Testis (tissue), 3 donors: Measurements from ENCODE around the gene TMEM74B. TPM values are rescaled to one million over a fixed set of nuclear protein-coding genes. Genes with fewer than 3 reads are reported as not detected.

Experiments used
- DNase-seq: peaks from one replicate; pipeline ENCODE4 v3.0.0-alpha.2; 2019
- H3K27ac ChIP-seq, 2 donors: fragments of 200-600 bp; sonication (generic); one replicate each; pipeline ENCODE4 v1.5.1; 2019
- H3K27me3 ChIP-seq: fragments of 200-600 bp; sonication (generic); one replicate; pipeline ENCODE4 v1.5.1; 2019
- H3K36me3 ChIP-seq: fragments of 200-600 bp; sonication (generic); one replicate; pipeline ENCODE4 v1.5.1; 2017; ENCODE audit warnings: low read depth; ENCODE audit errors: missing control alignments
- H3K4me1 ChIP-seq: fragments of 200-600 bp; sonication (generic); one replicate; pipeline ENCODE4 v1.5.1; 2019
- H3K4me3 ChIP-seq, 2 donors: fragments of 200-600 bp; sonication (generic); one replicate each; pipeline ENCODE4 v1.5.1; 2017 to 2019
- H3K9me3 ChIP-seq: fragments of 200-600 bp; sonication (generic); one replicate; pipeline ENCODE4 v1.5.1; 2017
- CTCF ChIP-seq, 3 experiments: fragments of 450-650 bp in 2 of 3; fragments of 200-600 bp in 1 of 3; sonication (generic) in 1 of 3; IDR thresholded peaks; one replicate each; pipeline ENCODE4 v1.5.1; 2016 to 2019; ENCODE audit warnings: antibody characterized with exemption in 3 of 3, mild to moderate bottlenecking in 2 of 3, moderate library complexity in 1 of 3
- POLR2A ChIP-seq: fragments of 450-650 bp; IDR thresholded peaks from one replicate; pipeline ENCODE4 v1.6.1; 2017; ENCODE audit warnings: antibody characterized with exemption, mild to moderate bottlenecking, moderate library complexity
- whole genome bisulfite sequencing, 2 donors: methylation state at CpG; one replicate each; pipeline ENCODE4 v1.1.5; 2018; 5-methylcytosine and 5-hydroxymethylcytosine counted together
- intact Hi-C: fragments of 100-400 bp; cut with DNase I; formaldehyde crosslinking; loops from one replicate; pipeline ENCODE4 v1.15.1; 2023; ENCODE audit warnings: low total_unique reads
- polyA plus RNA-seq: library from polyadenylated mRNA; stranded (reverse); fragments of 350-450 nt; fragmentation: Illumina TruSeq; extraction: RNeasy Lipid Tissue Mini Kit (QIAGEN cat#74804); gene quantifications from one replicate; pipeline ENCODE4 v1.2.3, GENCODE V29; 2014; ENCODE audit warnings: low read depth, low replicate concordance; ENCODE audit not compliant: insufficient read depth
- total RNA-seq, 2 donors: library from RNA; depleted of rRNA; stranded (reverse); fragments of >200 nt; gene quantifications; one replicate each; pipeline ENCODE4 v1.2.3, GENCODE V29; 2016

The TMEM74B gene
- total and polyA plus RNA-seq, 3 donors from 2014 or later = 3.9 to 6.7 (median 4.8) TPM

- no peaks in the 10 kb centered on the region for H3K27me3 ChIP-seq
- DNase-seq = peak; percentile 52
- H3K27ac ChIP-seq = no peak overlapping the region
- TF ChIP-seq POLR2A (no peak), CTCF (IDR thresholded peaks at IDR 0.05) (peak in 1 of 3 experiments; percentile 30)
- H3K9me3 ChIP-seq = no peaks in the 10 kb centered on the region
- intact Hi-C loops = no loop called here
- H3K36me3 ChIP-seq = no peaks in the 10 kb centered on the region
- 9 to 11% methylated on average over 16 to 19 of the region's 20 CpGs for WGBS, 2 donors
- no peaks in the 10 kb centered on the region for H3K4me1 ChIP-seq
- peak overlapping the region; percentile 32 to 53 for H3K4me3 ChIP-seq
These were observed 1.1 kb upstream of the TMEM74B start for GRCh38 chr20:1185790-1186334.

GRCh38 chr20:1185316-1185741 is 548 bp upstream of the TMEM74B start:
- peak overlapping the region; percentile 32 to 53 for H3K4me3 ChIP-seq
- H3K27me3 ChIP-seq = no peaks in the 10 kb centered on the region
- H3K27ac ChIP-seq = no peak overlapping the region
- intact Hi-C loops = no loop called here
- DNase-seq = no peak
- no peaks in the 10 kb centered on the region for H3K9me3 ChIP-seq
- H3K4me1 ChIP-seq = no peaks in the 10 kb centered on the region
- TF ChIP-seq POLR2A = no peak
- TF ChIP-seq CTCF (IDR thresholded peaks at IDR 0.05) = no peak
- H3K36me3 ChIP-seq = no peaks in the 10 kb centered on the region
- WGBS, 2 donors = 0% methylated on average over 37 of the region's 54 CpGs; no CpG with 5 or more reads in 1 of the 2 donors

- DNase-seq = no peak
- WGBS, 2 donors = 24 to 25% methylated on average over 3 to 13 of the region's 13 CpGs
- intact Hi-C loops = no loop called here
- no peaks in the 10 kb centered on the region for H3K9me3 ChIP-seq
- no peak overlapping the region for H3K27ac ChIP-seq
- H3K27me3 ChIP-seq = no peaks in the 10 kb centered on the region
- H3K36me3 ChIP-seq = no peaks in the 10 kb centered on the region
- TF ChIP-seq CTCF (IDR thresholded peaks at IDR 0.05) = no peak
- TF ChIP-seq POLR2A = no peak
- peak overlapping the region in 1 of 2 donors; percentile 53 for H3K4me3 ChIP-seq
- H3K4me1 ChIP-seq = no peaks in the 10 kb centered on the region
These were observed 532 bp downstream of the TMEM74B start for GRCh38 chr20:1184260-1184637.

GRCh38 chr20:1183153-1183552 is 1.6 kb downstream of the TMEM74B start:
- H3K36me3 ChIP-seq = no peaks in the 10 kb centered on the region
- no peak for TF ChIP-seq POLR2A
- TF ChIP-seq CTCF (IDR thresholded peaks at IDR 0.05) = no peak
- no peaks in the 10 kb centered on the region for H3K9me3 ChIP-seq
- H3K27me3 ChIP-seq = no peaks in the 10 kb centered on the region
- no peaks in the 10 kb centered on the region for H3K4me1 ChIP-seq
- 65 to 87% methylated on average over 6 of the region's 6 CpGs for WGBS, 2 donors
- no peak overlapping the region for H3K4me3 ChIP-seq
- intact Hi-C loops = no loop called here
- no peak overlapping the region for H3K27ac ChIP-seq
- no peak for DNase-seq

- no peak overlapping the region for H3K4me3 ChIP-seq
- no peak for DNase-seq
- 51 to 61% methylated on average over 4 of the region's 4 CpGs for WGBS, 2 donors
- TF ChIP-seq POLR2A (no peak), CTCF (IDR thresholded peaks at IDR 0.05) (no peak)
- intact Hi-C loops = no loop called here
- H3K4me1 ChIP-seq = no peaks in the 10 kb centered on the region
- no peaks in the 10 kb centered on the region for H3K9me3 ChIP-seq
- no peaks in the 10 kb centered on the region for H3K36me3 ChIP-seq
- no peak overlapping the region for H3K27ac ChIP-seq
- H3K27me3 ChIP-seq = no peaks in the 10 kb centered on the region
These were observed 2.7 kb downstream of the TMEM74B start for GRCh38 chr20:1182106-1182505.
